CD4-positive, alpha-beta T cell treated with Interleukin-17A for 4 hours (primary cell): ENCODE results near the gene SPATS2.
A peak's percentile ranks its signal among the peaks of the same experiment; 100 is the strongest.
"Not testable (repeated sequence)": the region's sequence is repeated elsewhere in the genome, so short reads cannot be mapped to it uniquely, and the experiment has no call there.

ENCODE experiments used
- DNase-seq: peaks from one replicate; pipeline ENCODE4 v3.0.0-alpha.2; 2020; ENCODE audit warnings: mixed read lengths

The SPATS2 gene

GRCh38 chr12:49367381-49368239 is at the start of gene SPATS2:
Gene SPATS2 (plus strand): TSS chr12:49367462. CDS start chr12:49461013, 93,551 bp downstream.
- DNase-seq = no peak

GRCh38 chr12:49320411-49321103 is 46.7 kb upstream of the SPATS2 start:
- not testable (repeated sequence) for DNase-seq

- no peak for DNase-seq
Observed at GRCh38 chr12:49322367-49322707, 44.9 kb upstream of the SPATS2 start.

- peak; percentile 96 for DNase-seq
Observed at GRCh38 chr12:49322708-49323523, 44.3 kb upstream of the SPATS2 start, which contains the start of gene TROAP. Gene TROAP (plus strand): TSS chr12:49323255. CDS start chr12:49323609, 354 bp downstream.

- no peak for DNase-seq
Observed at GRCh38 chr12:49323524-49324097, 43.7 kb upstream of the SPATS2 start.

- DNase-seq = no peak
Observed at GRCh38 chr12:49325606-49326005, 41.7 kb upstream of the SPATS2 start.

- DNase-seq = no peak
Observed at GRCh38 chr12:49327368-49327767, 39.9 kb upstream of the SPATS2 start.

- no peak for DNase-seq
Observed at GRCh38 chr12:49327887-49328286, 39.4 kb upstream of the SPATS2 start.

GRCh38 chr12:49328816-49329215 is 38.4 kb upstream of the SPATS2 start:
- DNase-seq = no peak

GRCh38 chr12:49330032-49330619 is 37.1 kb upstream of the SPATS2 start:
- no peak for DNase-seq

- no peak for DNase-seq
Observed at GRCh38 chr12:49330631-49331379, 36.5 kb upstream of the SPATS2 start.

- DNase-seq = peak; percentile 25
Observed at GRCh38 chr12:49331380-49332222, 35.7 kb upstream of the SPATS2 start.

- DNase-seq = no peak
Observed at GRCh38 chr12:49332441-49332861, 34.8 kb upstream of the SPATS2 start.

- no peak for DNase-seq
Observed at GRCh38 chr12:49332891-49333371, 34.3 kb upstream of the SPATS2 start.

- not testable (repeated sequence) for DNase-seq
Observed at GRCh38 chr12:49333778-49334177, 33.5 kb upstream of the SPATS2 start.

- DNase-seq = no peak
Observed at GRCh38 chr12:49334226-49334625, 33.0 kb upstream of the SPATS2 start.

GRCh38 chr12:49334681-49335080 is 32.6 kb upstream of the SPATS2 start:
- DNase-seq = no peak

GRCh38 chr12:49335118-49335954 is 31.9 kb upstream of the SPATS2 start:
- no peak for DNase-seq

GRCh38 chr12:49335955-49336644 is 31.2 kb upstream of the SPATS2 start:
- no peak for DNase-seq
